HCT116 (cell line): ENCODE data around the gene TPSD1. TPM values are rescaled to one million over a fixed set of nuclear protein-coding genes. Genes with fewer than 3 reads are reported as not detected.
"Not testable (repeated sequence)": the region's sequence is repeated elsewhere in the genome, so short reads cannot be mapped to it uniquely, and the experiment has no call there.

ENCODE experiments used
- ATAC-seq: fragments of 200-7000 bp; cut with Tn5 transposase; 2 replicates; pipeline ENCODE4 v1.9.1; 2020; ENCODE audit warnings: mild to moderate bottlenecking, moderate library complexity
- Bru-seq: library from RNA; stranded (reverse); fragments of 400-500 nt; gene quantifications from one replicate; lab custom pipeline; 2021; lab: Mats Ljungman, UMichigan
- BruChase-seq, 2 experiments: library from RNA; stranded (reverse); fragments of 400-500 nt; gene quantifications; one replicate each; lab custom pipeline; 2021; lab: Mats Ljungman, UMichigan
- BruUV-seq: library from RNA; stranded (reverse); fragments of 400-500 nt; replicated peaks from 2 replicates; lab custom pipeline; 2021; lab: Mats Ljungman, UMichigan
- CTCF ChIA-PET: fragments of 300-600 bp; sonication (Branson Sonifier 250); formaldehyde crosslinking; loops from one replicate; lab custom pipeline; 2021; ENCODE audit warnings: antibody characterized with exemption; lab: Charles Lee
- POLR2A ChIA-PET: fragments of 300-600, 350-600 bp; sonication (Branson Sonifier 250); formaldehyde crosslinking; loops from one replicate; lab custom pipeline; 2021; ENCODE audit warnings: antibody characterized with exemption; lab: Charles Lee
- RAD21 ChIA-PET, 2 experiments: fragments of 300-600 bp; sonication (Branson Sonifier 250); formaldehyde crosslinking; loops; one replicate each; lab custom pipeline; 2023; ENCODE audit warnings: low total read pairs in 2 of 2; ENCODE audit not compliant: uncharacterized antibody in 2 of 2, unreplicated experiment in 2 of 2, low non-redundant PET in 1 of 2; lab: Charles Lee
- DNase-seq: peaks from one replicate; pipeline ENCODE4 v3.0.0-alpha.2; 2010; ENCODE audit warnings: low read depth, low spot score
- H2AFZ ChIP-seq: fragments of 200-600 bp; shearing (Covaris generic), sonication (generic); 2 replicates; pipeline ENCODE4 v1.6.1; 2017; ENCODE audit warnings: low read depth, mixed run types, mixed read lengths, antibody characterized with exemption, low read length; ENCODE audit not compliant: poor library complexity, severe bottlenecking
- H3K27ac ChIP-seq: 2 replicates; pipeline ENCODE4 v1.5.1; 2012; ENCODE audit warnings: low read depth, low read length
- H3K27me3 ChIP-seq: fragments of 200-600 bp; sonication (generic); 2 replicates; pipeline ENCODE4 v1.6.1; 2016; ENCODE audit warnings: mixed run types, low read length, mixed read lengths; ENCODE audit not compliant: insufficient read depth
- H3K36me3 ChIP-seq, 2 experiments: fragments of 200-500 bp in 1 of 2; fragments of 200-600 bp in 1 of 2; sonication (Bioruptor generic) in 1 of 2; sonication (generic) in 1 of 2; 2 replicates each; pipeline versions ENCODE4 v1.5.1 to v1.6.1; 2014 to 2016; ENCODE audit warnings: low read length in 2 of 2, inconsistent platforms in 1 of 2, mixed read lengths in 1 of 2, mixed run types in 1 of 2; ENCODE audit not compliant: insufficient read depth in 2 of 2, control insufficient read depth in 1 of 2
- H3K4me1 ChIP-seq, 2 experiments: fragments of 200-600 bp in 1 of 2; sonication (generic) in 1 of 2; 2 replicates each; pipeline versions ENCODE4 v1.5.1 to v1.6.1; 2012 to 2017; ENCODE audit warnings: low read length in 2 of 2, inconsistent platforms in 1 of 2, mild to moderate bottlenecking in 1 of 2, mixed read lengths in 1 of 2, mixed run types in 1 of 2, moderate library complexity in 1 of 2; ENCODE audit not compliant: insufficient read depth in 2 of 2, control insufficient read depth in 1 of 2
- H3K4me2 ChIP-seq: fragments of 200-600 bp; sonication (generic); 2 replicates; pipeline ENCODE4 v1.6.1; 2017; ENCODE audit warnings: mixed run types, low read length, mixed read lengths
- H3K4me3 ChIP-seq, 2 experiments: fragments of 200-600 bp in 1 of 2; sonication (generic) in 1 of 2; replicated peaks in 1 of 2; 2 replicates each; pipeline ENCODE4 v1.5.1; 2011 to 2016; ENCODE audit warnings: low read length in 2 of 2, control low read depth in 1 of 2, low read depth in 1 of 2, mild to moderate bottlenecking in 1 of 2, mixed read lengths in 1 of 2, mixed run types in 1 of 2
- H3K79me2 ChIP-seq: fragments of 200-600 bp; sonication (generic); 2 replicates; pipeline ENCODE4 v1.6.1; 2017; ENCODE audit warnings: mild to moderate bottlenecking, mixed run types, low read length, moderate library complexity, mixed read lengths; ENCODE audit not compliant: insufficient read depth
- H3K9ac ChIP-seq: fragments of 200-600 bp; sonication (generic); 2 replicates; pipeline ENCODE4 v1.6.1; 2016; ENCODE audit warnings: low read length, mixed read lengths
- H3K9me2 ChIP-seq: fragments of 200-600 bp; sonication (generic), shearing (Covaris generic); 2 replicates; pipeline ENCODE4 v1.6.1; 2017; ENCODE audit warnings: mixed run types, mild to moderate bottlenecking, moderate library complexity; ENCODE audit not compliant: insufficient read depth
- H3K9me3 ChIP-seq, 2 experiments: fragments of 200-500 bp in 1 of 2; fragments of 200-600 bp in 1 of 2; sonication (Bioruptor generic) in 1 of 2; sonication (generic) in 1 of 2; 2 replicates each; pipeline ENCODE4 v1.6.1; 2014 to 2017; ENCODE audit warnings: low read length in 2 of 2, mixed read lengths in 2 of 2, inconsistent platforms in 1 of 2, low read depth in 1 of 2, mild to moderate bottlenecking in 1 of 2, mixed run types in 1 of 2, moderate library complexity in 1 of 2; ENCODE audit not compliant: control insufficient read depth in 1 of 2, insufficient read depth in 1 of 2
- H4K20me1 ChIP-seq: fragments of 200-600 bp; sonication (generic), shearing (Covaris generic); 2 replicates; pipeline ENCODE4 v1.6.1; 2017; ENCODE audit warnings: mixed run types, mild to moderate bottlenecking, moderate library complexity; ENCODE audit not compliant: insufficient read depth
- CBX3 ChIP-seq: IDR thresholded peaks from 2 replicates; pipeline ENCODE4 v1.6.1; 2012; ENCODE audit warnings: low read depth
- TCF7L2 ChIP-seq: IDR thresholded peaks from 2 replicates; pipeline ENCODE4 v1.7.0; 2011; ENCODE audit warnings: borderline replicate concordance, inconsistent platforms; ENCODE audit not compliant: insufficient read depth, insufficient read length; ENCODE audit errors: extremely low read depth
- YY1 ChIP-seq: IDR thresholded peaks from 2 replicates; pipeline ENCODE4 v1.6.1; 2011; ENCODE audit warnings: low read length, low read depth, moderate library complexity, mild to moderate bottlenecking; ENCODE audit not compliant: insufficient replicate concordance; ENCODE audit errors: extremely low read depth
- intact Hi-C: fragments of 100-400 bp; cut with micrococcal nuclease; formaldehyde crosslinking; loops from 2 replicates; pipeline ENCODE4 v1.10.0; 2022
- long read RNA-seq: library from polyadenylated mRNA; unstranded; transcript quantifications from one replicate; pipeline ENCODE4 v2.0.0, GENCODE V29; 2021; ENCODE audit not compliant: unreplicated experiment
- polyA plus RNA-seq: library from polyadenylated mRNA; unstranded; fragments of >200 nt; gene quantifications from 2 replicates; pipeline ENCODE4 v1.2.1, GENCODE V29; 2012; ENCODE audit warnings: missing spikeins
- total RNA-seq: library from RNA; stranded (reverse); gene quantifications from one replicate; pipeline ENCODE4 v1.2.1, GENCODE V29; 2021; ENCODE audit not compliant: unreplicated experiment
- TF ChIP-seq, protein P1 (sequence below): IDR thresholded peaks from 2 replicates; pipeline ENCODE4 v1.6.1; 2012
- TF ChIP-seq, protein P2 (sequence below), 3 experiments: fragments of 200-600 bp in 1 of 3; sonication (generic) in 1 of 3; IDR thresholded peaks in 2 of 3; conservative IDR thresholded peaks in 1 of 3; 2 replicates each; pipeline ENCODE4 v1.5.1; 2012 to 2017; ENCODE audit warnings: low read depth in 2 of 3, low read length in 2 of 3, antibody characterized with exemption in 1 of 3, borderline replicate concordance in 1 of 3, control low read depth in 1 of 3, mild to moderate bottlenecking in 1 of 3, mixed read lengths in 1 of 3, mixed run types in 1 of 3, moderate library complexity in 1 of 3; ENCODE audit not compliant: insufficient read depth in 1 of 3

Gene TPSD1
- total RNA-seq (not detected), Bru-seq, nascent RNA (not detected), BruChase-seq, experiment 1, labeled RNA remaining after a 6-hour chase (not detected), BruChase-seq, experiment 2, labeled RNA remaining after a 2-hour chase (not detected)
- polyA plus RNA-seq, result not detected in 2 replicates
- long read RNA-seq, result 0 reads

DNA sequence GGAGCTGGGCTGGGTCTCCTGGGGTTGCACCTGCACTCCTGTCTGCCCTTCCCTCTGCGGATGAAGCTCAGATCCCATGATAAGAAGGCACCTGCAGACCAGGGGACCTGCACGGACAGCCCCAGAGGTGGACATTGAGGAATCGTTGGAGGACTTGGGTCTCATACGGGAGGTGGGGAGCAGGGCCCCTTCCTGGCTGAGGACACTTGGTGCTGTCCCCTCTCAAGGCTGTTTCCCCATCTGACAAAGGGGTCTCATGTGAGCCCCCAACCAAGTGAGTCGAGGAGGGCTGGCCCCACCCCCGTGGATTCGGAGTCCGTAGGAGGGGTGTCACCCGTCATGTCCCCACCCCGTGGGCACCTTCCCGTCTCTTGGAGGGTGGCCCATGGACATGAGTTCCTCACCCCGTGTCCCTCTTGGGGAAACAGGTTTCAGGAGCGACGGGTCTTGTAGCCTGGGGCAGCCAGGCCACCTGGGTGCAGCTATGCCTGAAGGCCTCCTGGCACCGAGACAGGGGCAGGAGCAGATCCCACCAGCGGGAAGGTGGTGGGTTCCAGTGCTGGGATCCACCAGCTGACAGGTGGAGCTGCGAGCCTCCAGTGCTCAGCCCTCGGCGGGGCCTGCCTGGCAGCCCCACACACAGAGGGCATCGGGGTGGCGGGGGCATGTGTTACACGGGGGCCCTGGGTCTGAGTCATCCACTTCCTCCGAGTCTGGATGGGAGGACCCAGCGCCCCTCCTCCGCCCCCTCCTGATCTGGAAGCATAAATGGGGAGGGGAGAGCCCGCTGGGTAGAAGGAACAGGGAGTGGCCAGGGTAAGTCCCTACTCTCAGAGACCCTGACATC is at the start of gene TPSD1:
Gene TPSD1 (plus strand): TSS at position 794 of the 847 bp plus-strand sequence. CDS start 212 bp downstream, outside the sequence.
- H3K79me2 ChIP-seq, H3K36me3 ChIP-seq, H3K9me2 ChIP-seq, H2AFZ ChIP-seq, H3K4me3 ChIP-seq, H3K9ac ChIP-seq, H3K9me3 ChIP-seq, H4K20me1 ChIP-seq, DNase-seq, H3K27me3 ChIP-seq, CTCF ChIA-PET, ATAC-seq, intact Hi-C loops, BruUV-seq, H3K27ac ChIP-seq, POLR2A ChIA-PET, H3K4me2 ChIP-seq: not testable (repeated sequence)
- peaks cover 4 to 13% of the 10 kb centered on the region in 2 experiments; a peak in 3 of 4 replicates for H3K4me1 ChIP-seq
- RAD21 ChIA-PET, result interaction anchor here in 1 of 2 experiments (0.6 kb wide), 1 partner anchor 16 kb away, joined by 3 read pairs; no protein-coding TSS in a partner anchor

DNA sequence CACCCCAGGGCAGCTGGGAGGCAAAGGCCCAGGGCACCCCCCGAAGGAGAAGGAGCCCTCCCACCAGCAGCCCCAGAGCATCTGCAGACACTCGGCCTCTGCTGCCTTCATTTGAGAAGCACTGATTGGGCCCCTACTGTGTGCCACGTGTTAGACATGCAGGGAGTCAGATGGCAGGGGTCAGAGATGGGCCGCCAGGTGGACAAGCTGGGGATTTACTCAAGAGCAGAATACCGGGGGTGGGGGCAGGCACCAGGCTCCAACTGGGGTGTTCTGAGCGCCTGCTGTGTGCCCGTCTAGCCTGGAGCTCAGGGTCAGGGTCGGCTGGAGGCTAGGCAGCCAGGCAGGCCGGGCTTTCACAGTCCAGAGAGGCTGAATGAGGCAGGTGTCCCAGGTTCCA is 49.5 kb upstream of the TPSD1 start:
- Histone ChIP-seq H3K36me3 (no peaks in the 10 kb centered on the region), H3K4me3 (no peak overlapping the region), H3K9ac (no peak overlapping the region), H3K79me2 (no peaks in the 10 kb centered on the region), H3K4me1 (no peaks in the 10 kb centered on the region), H3K27me3 (no peaks in the 10 kb centered on the region), H3K4me2 (no peak overlapping the region), H3K27ac (no peak overlapping the region), H3K9me3 (no peaks in the 10 kb centered on the region), H3K9me2 (no peaks in the 10 kb centered on the region), H2AFZ (no peak overlapping the region), H4K20me1 (no peaks in the 10 kb centered on the region)
- POLR2A ChIA-PET, result no interaction called here
- no TSS peak for BruUV-seq
- TF ChIP-seq, protein P1, sequence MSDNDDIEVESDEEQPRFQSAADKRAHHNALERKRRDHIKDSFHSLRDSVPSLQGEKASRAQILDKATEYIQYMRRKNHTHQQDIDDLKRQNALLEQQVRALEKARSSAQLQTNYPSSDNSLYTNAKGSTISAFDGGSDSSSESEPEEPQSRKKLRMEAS, result no peak
- TF ChIP-seq TCF7L2, result no peak
- no peak for TF ChIP-seq CBX3
- TF ChIP-seq, protein P2, sequence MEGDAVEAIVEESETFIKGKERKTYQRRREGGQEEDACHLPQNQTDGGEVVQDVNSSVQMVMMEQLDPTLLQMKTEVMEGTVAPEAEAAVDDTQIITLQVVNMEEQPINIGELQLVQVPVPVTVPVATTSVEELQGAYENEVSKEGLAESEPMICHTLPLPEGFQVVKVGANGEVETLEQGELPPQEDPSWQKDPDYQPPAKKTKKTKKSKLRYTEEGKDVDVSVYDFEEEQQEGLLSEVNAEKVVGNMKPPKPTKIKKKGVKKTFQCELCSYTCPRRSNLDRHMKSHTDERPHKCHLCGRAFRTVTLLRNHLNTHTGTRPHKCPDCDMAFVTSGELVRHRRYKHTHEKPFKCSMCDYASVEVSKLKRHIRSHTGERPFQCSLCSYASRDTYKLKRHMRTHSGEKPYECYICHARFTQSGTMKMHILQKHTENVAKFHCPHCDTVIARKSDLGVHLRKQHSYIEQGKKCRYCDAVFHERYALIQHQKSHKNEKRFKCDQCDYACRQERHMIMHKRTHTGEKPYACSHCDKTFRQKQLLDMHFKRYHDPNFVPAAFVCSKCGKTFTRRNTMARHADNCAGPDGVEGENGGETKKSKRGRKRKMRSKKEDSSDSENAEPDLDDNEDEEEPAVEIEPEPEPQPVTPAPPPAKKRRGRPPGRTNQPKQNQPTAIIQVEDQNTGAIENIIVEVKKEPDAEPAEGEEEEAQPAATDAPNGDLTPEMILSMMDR (IDR thresholded peaks at IDR 0.05 in 2 of 3, conservative IDR thresholded peaks at IDR 0.05 in 1 of 3; ENCODE audit: borderline replicate concordance in 1 of 3, insufficient read depth in 1 of 3, low read depth in 2 of 3, low read length in 2 of 3), result peak in 2 of 3 experiments; percentile 15 to 30; a peak in 1 of 6 replicates
- TF ChIP-seq YY1, result no peak
- DNase-seq, result no peak
- peak; percentile 53 for ATAC-seq
- CTCF ChIA-PET, result no interaction called here
- intact Hi-C loops, result no loop called here
- RAD21 ChIA-PET, result interaction anchor here in 1 of 2 experiments (0.7 kb wide), 1 partner anchor 1843 kb away, joined by 4 read pairs; no protein-coding TSS in a partner anchor
